NB4 (cell line): ENCODE measurements around the gene TMC3.

Source experiments
- MYC ChIP-seq: IDR thresholded peaks from 2 replicates; pipeline ENCODE4 v1.6.1; 2011; ENCODE audit warnings: low read depth, low read length
- POLR2A ChIP-seq: IDR thresholded peaks from 2 replicates; pipeline ENCODE4 v1.6.1; 2011; ENCODE audit warnings: mild to moderate bottlenecking; ENCODE audit not compliant: insufficient read length; ENCODE audit errors: extremely low read depth
- TF ChIP-seq, protein P1 (sequence below): IDR thresholded peaks from one replicate; pipeline ENCODE4 v1.5.1; 2012; ENCODE audit warnings: low read depth, low read length
- TF ChIP-seq, protein P2 (sequence below): IDR thresholded peaks from 2 replicates; pipeline ENCODE4 v1.6.1; 2011; ENCODE audit warnings: low read depth, low read length

GRCh38 chr15:81386947-81387346, 12.9 kb upstream of the TMC3 start:
- TF ChIP-seq, protein P1, sequence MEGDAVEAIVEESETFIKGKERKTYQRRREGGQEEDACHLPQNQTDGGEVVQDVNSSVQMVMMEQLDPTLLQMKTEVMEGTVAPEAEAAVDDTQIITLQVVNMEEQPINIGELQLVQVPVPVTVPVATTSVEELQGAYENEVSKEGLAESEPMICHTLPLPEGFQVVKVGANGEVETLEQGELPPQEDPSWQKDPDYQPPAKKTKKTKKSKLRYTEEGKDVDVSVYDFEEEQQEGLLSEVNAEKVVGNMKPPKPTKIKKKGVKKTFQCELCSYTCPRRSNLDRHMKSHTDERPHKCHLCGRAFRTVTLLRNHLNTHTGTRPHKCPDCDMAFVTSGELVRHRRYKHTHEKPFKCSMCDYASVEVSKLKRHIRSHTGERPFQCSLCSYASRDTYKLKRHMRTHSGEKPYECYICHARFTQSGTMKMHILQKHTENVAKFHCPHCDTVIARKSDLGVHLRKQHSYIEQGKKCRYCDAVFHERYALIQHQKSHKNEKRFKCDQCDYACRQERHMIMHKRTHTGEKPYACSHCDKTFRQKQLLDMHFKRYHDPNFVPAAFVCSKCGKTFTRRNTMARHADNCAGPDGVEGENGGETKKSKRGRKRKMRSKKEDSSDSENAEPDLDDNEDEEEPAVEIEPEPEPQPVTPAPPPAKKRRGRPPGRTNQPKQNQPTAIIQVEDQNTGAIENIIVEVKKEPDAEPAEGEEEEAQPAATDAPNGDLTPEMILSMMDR, result no peak
- TF ChIP-seq POLR2A, result no peak
- TF ChIP-seq, protein P2, sequence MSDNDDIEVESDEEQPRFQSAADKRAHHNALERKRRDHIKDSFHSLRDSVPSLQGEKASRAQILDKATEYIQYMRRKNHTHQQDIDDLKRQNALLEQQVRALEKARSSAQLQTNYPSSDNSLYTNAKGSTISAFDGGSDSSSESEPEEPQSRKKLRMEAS, result no peak
- TF ChIP-seq MYC, result no peak
